ENCODE measurements around the gene CMBL.

Gene CMBL

DNA sequence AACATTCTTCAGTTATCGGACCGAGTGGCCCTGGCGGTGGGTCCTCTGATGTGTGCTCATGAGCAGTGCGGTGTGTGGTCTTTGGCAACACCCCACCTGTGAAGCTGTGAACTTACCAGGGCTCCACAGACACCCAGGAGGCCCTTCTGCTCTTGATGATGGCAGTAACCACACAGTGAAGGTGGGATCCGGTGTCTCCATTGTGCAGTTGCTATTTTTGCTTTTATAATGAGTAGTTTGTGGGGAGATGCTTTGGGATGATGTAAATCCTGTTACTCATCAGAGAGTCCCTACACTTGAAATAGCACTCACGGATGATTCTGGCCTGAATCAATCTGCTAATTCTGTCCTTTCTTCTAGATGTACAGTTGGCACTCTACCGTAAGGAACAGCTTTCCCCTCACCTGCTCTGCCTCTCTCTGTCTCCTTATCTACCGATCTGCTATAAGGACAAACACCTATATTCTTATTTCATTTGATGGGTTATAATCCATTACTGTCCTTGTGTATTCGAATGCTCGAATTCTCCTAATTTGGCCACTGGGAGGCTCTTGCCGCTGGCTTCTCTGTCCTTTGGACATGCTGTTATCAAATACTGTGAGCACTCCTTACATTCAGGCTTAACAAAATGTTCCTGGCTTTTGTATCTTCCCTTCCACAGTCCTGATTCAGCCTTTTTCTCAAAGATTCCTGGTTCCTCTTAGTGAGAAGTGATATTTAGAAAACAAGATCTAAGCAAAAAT is 78.2 kb downstream of the CMBL start:
- TF ChIP-seq, protein P1, sequence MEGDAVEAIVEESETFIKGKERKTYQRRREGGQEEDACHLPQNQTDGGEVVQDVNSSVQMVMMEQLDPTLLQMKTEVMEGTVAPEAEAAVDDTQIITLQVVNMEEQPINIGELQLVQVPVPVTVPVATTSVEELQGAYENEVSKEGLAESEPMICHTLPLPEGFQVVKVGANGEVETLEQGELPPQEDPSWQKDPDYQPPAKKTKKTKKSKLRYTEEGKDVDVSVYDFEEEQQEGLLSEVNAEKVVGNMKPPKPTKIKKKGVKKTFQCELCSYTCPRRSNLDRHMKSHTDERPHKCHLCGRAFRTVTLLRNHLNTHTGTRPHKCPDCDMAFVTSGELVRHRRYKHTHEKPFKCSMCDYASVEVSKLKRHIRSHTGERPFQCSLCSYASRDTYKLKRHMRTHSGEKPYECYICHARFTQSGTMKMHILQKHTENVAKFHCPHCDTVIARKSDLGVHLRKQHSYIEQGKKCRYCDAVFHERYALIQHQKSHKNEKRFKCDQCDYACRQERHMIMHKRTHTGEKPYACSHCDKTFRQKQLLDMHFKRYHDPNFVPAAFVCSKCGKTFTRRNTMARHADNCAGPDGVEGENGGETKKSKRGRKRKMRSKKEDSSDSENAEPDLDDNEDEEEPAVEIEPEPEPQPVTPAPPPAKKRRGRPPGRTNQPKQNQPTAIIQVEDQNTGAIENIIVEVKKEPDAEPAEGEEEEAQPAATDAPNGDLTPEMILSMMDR (IDR thresholded peaks at IDR 0.05; ENCODE audit: control extremely low read depth, extremely low read depth, low read depth, missing control alignments) = no peak
- no peak for DNase-seq (ENCODE audit: extremely low spot score)
- CTCF ChIA-PET = no interaction called here
- POLR2A ChIA-PET = no interaction called here

DNA sequence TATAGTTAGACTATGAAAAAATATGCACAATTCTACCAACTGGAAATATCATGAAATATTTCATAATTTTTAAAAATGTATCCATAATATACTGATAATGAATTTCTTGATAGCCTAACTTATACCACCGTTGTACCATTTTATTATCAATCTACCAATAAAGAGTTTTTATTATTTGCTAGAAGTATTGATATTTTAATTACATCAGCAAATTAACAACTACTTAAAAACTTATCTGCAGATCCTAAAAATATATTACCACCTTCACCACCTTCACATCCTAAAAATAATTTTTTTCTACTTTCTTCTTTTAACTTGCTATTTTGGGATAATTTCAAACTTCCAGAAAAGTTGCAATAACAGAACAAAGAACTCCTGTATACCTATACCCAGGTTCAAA is 79.4 kb downstream of the CMBL start:
- POLR2A ChIA-PET = no interaction called here
- TF ChIP-seq, protein P1 (IDR thresholded peaks at IDR 0.05; ENCODE audit: control extremely low read depth, extremely low read depth, low read depth, missing control alignments) = no peak
- no peak for DNase-seq (ENCODE audit: extremely low spot score)
- CTCF ChIA-PET = no interaction called here

Data from GM10248 (cell line).